Cardiac septum (tissue), 1 donor: Measurements from ENCODE around the gene UQCC5. TPM values are rescaled to one million over a fixed set of nuclear protein-coding genes. Genes with fewer than 3 reads are reported as not detected.

Experiments used
- DNase-seq: peaks from one replicate; pipeline ENCODE4 v3.0.0-alpha.2; 2020; ENCODE audit warnings: low spot score
- intact Hi-C: fragments of 100-400 bp; cut with DNase I; formaldehyde crosslinking; loops from one replicate; pipeline ENCODE4 v1.14.0; 2022
- long read RNA-seq: library from polyadenylated mRNA; unstranded; transcript quantifications from one replicate; pipeline ENCODE4 v2.0.0, GENCODE V29; 2021
- total RNA-seq: library from RNA; stranded (reverse); fragmentation: NEBNext Ultra II Directional; extraction: Animal tissue kit (Norgen Biotek cat#: 25700); gene quantifications from one replicate; pipeline ENCODE4 v1.2.1, GENCODE V29; 2021
- donor health status: DM: no; HTN: no; CAD: no.

The UQCC5 gene, protein sequence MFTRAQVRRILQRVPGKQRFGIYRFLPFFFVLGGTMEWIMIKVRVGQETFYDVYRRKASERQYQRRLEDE
- total RNA-seq = 52.9 TPM
- long read RNA-seq, transcript SMIM4-203 (2 exons, 1,770 nt) = major isoform, 42 of 50 reads
- long read RNA-seq, partial matches to known transcripts = 0 of 50 reads
- long read RNA-seq, other reads (novel, unspliced or antisense) = 6 of 50 reads

DNA sequence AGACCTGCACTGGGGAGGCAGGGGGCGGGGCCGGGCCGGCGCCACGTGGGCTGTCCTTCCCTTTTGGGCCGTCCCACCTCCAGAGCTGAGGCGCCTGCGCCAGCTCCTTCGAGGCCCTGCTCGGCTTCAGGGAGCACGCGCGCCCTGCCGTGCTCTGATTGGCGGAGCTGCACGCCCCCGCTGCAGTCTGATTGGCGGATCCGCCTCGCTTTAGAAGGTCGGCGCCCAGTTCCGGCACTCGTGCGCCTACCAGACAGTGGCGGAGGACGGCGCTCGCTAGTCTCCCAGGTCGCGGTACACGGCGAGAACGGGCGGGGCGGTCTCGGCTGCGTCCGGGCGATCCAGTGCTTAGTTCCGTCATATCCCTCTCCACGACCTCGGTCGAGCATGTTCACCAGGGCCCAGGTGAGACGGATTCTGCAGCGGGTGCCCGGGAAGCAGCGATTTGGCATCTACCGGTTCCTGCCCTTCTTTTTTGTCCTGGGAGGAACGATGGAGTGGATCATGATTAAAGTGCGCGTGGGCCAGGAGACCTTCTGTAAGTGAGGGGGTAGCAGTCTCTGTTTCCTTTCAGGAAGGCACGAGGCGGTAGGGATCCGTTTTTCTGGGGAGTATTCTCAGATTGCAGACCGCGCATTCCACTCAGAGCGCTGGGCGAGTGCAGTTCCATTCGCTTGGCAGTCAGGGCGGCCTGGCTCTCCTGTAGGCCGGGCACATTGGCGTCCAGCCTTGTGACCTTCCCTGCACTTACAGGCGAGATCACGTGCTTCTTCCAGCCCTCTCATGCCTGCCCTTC lies at the start of gene UQCC5:
Gene UQCC5 (plus strand): TSS at position 237 of the 796 bp plus-strand sequence. CDS start 151 bp downstream, at position 388.
- intact Hi-C loops = loop anchor here (2.0 to 10.0 kb wide), 3 partner anchors 64 to 628 kb away; partner anchors contain the start of genes NISCH, PRKCD and TNNC1
- peak; percentile 98 for DNase-seq

DNA sequence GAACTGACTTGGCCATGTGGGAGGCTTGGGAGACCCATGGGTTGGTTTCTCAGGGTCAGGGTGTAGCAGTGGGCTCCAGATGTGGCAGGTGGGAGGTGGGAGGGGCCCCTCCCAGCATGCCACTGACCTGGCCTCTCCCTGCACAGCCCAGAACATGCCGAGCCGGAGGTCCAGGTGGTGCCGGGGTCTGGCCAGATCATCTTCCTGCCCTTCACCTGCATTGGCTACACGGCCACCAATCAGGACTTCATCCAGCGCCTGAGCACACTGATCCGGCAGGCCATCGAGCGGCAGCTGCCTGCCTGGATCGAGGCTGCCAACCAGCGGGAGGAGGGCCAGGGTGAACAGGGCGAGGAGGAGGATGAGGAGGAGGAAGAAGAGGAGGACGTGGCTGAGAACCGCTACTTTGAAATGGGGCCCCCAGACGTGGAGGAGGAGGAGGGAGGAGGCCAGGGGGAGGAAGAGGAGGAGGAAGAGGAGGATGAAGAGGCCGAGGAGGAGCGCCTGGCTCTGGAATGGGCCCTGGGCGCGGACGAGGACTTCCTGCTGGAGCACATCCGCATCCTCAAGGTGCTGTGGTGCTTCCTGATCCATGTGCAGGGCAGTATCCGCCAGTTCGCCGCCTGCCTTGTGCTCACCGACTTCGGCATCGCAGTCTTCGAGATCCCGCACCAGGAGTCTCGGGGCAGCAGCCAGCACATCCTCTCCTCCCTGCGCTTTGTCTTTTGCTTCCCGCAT lies 49.2 kb upstream of the UQCC5 start:
- no peak for DNase-seq
- intact Hi-C loops = no loop called here

DNA sequence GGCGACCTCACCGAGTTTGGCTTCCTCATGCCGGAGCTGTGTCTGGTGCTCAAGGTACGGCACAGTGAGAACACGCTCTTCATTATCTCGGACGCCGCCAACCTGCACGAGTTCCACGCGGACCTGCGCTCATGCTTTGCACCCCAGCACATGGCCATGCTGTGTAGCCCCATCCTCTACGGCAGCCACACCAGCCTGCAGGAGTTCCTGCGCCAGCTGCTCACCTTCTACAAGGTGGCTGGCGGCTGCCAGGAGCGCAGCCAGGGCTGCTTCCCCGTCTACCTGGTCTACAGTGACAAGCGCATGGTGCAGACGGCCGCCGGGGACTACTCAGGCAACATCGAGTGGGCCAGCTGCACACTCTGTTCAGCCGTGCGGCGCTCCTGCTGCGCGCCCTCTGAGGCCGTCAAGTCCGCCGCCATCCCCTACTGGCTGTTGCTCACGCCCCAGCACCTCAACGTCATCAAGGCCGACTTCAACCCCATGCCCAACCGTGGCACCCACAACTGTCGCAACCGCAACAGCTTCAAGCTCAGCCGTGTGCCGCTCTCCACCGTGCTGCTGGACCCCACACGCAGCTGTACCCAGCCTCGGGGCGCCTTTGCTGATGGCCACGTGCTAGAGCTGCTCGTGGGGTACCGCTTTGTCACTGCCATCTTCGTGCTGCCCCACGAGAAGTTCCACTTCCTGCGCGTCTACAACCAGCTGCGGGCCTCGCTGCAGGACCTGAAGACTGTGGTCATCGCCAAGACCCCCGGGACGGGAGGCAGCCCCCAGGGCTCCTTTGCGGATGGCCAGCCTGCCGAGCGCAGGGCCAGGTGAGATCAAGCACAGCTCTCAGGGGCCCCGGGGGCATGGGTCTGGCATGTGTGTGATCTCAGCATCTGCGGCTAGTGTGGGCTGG lies 48.4 kb upstream of the UQCC5 start:
- no peak for DNase-seq
- intact Hi-C loops = no loop called here

DNA sequence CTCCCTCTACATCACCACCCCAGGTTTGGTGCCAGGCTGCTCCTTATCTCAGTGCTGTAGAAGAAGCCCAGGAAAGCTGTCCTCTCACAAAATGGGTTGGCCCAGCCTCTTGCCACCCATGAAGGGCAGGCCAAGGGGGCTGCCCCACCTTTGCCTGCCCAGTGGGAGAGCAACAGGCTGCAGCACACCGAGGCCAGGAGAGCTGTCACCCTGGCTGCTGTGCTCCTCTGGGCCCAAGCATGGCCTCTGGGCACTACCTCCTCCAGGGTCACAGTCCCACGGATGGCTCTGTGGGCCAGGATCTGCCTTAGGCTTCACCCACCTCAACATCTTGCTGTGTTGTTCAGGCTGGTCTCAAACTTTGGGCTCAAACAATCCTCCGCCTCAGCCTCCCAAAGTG lies 47.7 kb upstream of the UQCC5 start:
- DNase-seq = no peak
- intact Hi-C loops = no loop called here

DNA sequence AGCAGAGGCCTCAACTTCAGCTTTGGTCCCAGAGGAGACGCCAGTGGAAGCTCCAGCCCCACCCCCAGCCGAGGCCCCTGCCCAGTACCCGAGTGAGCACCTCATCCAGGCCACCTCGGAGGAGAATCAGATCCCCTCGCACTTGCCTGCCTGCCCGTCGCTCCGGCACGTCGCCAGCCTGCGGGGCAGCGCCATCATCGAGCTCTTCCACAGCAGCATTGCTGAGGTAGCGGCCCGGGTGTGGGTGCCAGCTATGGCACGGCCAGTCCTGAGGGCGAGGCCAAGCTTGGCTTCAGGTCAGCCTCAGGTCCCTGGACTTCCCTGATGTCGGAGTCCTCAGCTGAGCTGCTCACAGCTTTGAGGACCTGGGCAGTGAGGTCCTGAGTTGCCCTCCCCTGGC lies 47.0 kb upstream of the UQCC5 start:
- DNase-seq = no peak
- intact Hi-C loops = no loop called here

DNA sequence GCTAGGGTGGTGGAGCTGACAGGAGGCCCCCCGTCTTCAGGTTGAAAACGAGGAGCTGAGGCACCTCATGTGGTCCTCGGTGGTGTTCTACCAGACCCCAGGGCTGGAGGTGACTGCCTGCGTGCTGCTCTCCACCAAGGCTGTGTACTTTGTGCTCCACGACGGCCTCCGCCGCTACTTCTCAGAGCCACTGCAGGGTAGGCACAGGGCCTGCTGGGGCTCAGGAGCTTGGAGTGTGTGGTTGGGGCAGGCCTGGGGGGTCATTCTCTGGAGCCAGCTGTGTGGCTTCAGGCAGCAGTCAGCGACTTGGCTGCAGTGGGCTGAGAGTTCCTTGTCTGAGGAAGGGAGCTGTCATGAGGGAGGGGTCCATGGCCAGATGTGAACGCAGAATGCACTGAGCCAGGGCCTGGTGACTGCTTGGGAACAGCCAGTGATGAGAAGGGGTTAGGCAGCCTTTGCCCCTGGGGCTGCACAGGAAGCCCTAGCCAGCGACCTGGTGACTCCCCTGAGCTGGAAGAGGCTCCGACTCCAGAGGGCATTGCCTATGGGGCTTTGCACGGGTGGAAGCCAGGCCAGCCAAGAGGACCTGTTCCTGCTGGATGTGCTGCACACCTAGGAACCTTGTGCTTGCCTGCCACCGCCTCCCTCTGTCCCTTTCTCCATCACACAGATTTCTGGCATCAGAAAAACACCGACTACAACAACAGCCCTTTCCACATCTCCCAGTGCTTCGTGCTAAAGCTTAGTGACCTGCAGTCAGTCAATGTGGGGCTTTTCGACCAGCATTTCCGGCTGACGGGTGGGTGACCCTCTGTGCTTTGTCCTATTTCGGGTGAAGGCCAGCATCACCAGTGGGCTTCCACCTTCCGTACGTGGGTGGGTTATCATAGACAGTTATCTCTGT lies 46.1 kb upstream of the UQCC5 start:
- intact Hi-C loops = no loop called here

DNA sequence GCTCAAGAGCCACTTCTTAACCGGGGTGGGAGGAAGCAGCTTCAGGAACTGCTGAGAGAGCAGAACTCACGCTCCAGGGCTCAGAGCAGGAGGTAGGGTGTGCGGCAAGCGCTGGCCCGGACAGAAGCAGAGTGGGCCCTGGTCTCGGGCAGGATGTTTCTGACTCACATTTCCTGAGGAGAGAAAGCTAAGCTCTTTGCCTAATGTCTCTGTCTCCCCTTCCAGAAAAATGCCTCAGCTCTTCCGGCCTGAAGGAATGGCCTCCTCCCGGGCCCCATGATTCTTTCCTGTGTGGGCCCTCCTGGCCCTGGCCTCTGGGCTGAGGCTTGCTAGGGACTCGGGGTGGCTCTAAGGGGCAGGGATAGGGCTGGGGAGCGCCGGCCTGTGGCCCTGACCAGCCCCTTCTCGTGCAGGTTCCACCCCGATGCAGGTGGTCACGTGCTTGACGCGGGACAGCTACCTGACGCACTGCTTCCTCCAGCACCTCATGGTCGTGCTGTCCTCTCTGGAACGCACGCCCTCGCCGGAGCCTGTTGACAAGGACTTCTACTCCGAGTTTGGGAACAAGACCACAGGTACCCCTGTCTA lies 45.4 kb upstream of the UQCC5 start:
- intact Hi-C loops = no loop called here

More for the DNA sequence above, 46.1 kb upstream of the UQCC5 start:
- no peak for DNase-seq

DNA sequence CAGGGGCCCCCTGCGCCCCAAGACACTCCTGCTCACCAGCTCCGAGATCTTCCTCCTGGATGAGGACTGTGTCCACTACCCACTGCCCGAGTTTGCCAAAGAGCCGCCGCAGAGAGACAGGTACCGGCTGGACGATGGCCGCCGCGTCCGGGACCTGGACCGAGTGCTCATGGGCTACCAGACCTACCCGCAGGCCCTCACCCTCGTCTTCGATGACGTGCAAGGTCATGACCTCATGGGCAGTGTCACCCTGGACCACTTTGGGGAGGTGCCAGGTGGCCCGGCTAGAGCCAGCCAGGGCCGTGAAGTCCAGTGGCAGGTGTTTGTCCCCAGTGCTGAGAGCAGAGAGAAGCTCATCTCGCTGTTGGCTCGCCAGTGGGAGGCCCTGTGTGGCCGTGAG lies 44.3 kb upstream of the UQCC5 start:
- intact Hi-C loops = no loop called here

More for the DNA sequence above, 45.4 kb upstream of the UQCC5 start:
- peak; percentile 85 for DNase-seq

DNA sequence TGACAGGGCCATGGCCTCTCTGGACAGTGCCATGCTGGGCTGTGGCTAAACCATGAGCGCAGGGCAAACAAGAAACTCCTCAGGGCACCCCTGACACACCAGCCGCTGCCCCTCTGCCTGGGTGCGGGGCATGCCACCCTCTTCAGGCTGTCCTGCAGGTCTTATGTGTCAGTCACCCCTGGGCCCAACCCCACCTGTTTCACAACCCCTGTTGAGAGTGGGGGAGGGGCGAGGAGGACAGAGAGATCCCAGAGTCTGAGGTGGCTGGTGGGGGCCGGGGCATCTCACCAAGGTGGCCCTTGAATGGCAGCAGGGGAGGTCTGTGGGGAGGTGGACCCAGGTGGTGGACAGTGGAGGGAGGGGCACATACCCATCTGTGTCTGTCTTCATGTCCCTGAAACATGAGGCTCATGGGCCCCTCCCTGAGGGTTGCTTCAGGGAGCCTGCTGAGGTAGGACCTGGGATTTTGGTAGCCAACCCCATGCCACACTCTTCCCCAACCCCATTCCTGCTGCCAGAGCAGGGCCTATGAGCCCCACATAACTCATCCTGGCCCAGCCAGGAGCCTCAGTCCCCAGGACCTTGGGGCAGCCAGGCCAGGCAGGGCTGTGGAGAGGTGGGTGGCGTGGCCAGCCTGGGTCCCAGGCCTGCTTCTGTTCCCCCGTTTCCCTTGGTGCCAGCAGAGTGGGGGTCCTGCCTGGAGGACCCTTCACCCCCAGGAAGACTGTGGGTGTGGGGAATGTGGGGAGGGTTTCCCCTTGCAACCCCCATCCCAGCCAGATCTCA lies 43.0 kb upstream of the UQCC5 start:
- intact Hi-C loops = no loop called here

More for the DNA sequence above, 44.3 kb upstream of the UQCC5 start:
- DNase-seq = no peak

DNA sequence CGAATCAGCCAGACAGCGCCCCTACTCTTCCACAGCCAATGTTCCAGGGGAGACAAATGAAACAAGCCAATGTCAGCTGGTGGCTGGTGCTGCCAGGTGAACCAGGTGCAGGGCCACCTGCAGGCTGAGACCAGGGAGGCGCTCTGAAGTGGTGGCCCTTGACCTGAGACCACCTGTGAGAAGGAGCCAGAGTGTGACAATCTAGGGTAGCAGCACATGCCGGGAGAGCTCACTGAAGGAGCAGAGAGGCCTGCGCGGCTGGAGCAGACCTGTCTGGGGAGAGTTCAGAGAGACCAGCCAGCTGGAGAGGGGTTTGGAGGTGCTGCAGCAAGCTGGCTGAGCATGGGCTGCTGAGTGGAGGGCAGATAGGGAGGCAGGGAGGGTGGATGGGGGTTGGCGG lies 42.0 kb upstream of the UQCC5 start:
- DNase-seq = no peak
- intact Hi-C loops = no loop called here

More for the DNA sequence above, 43.0 kb upstream of the UQCC5 start:
- DNase-seq = no peak

DNA sequence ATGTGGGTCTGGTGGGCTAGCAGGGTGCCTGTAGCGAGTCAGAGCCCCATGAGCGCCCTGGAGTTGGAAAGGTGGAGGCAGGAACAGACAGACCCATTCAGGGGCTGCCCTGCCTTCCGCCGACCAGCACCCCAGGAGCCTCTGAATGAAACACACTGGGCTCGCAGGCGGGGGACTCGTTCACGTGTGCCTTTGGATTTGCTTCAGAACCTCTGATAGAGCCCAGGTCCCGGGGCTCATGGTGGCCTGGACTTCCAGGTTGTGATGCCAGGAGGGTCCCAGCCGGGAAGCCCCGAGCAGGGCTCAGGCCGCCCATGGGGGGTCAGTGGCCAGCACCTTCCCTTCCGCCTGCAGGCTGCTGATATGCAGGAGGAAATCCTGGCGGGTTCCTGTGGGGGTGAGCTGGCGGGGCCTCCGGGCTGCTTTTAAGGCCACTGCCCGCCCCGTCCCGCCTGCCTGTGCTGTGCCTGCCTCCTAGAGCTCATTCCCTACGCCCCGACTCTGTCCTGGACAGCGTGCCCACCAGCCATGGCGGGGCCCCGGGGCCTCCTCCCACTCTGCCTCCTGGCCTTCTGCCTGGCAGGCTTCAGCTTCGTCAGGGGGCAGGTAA lies 41.4 kb upstream of the UQCC5 start, which contains the start of gene STAB1:
Gene STAB1 (plus strand): TSS at position 453 of the 610 bp plus-strand sequence. CDS start 76 bp downstream, at position 529.
- peak; percentile 82 for DNase-seq

DNA sequence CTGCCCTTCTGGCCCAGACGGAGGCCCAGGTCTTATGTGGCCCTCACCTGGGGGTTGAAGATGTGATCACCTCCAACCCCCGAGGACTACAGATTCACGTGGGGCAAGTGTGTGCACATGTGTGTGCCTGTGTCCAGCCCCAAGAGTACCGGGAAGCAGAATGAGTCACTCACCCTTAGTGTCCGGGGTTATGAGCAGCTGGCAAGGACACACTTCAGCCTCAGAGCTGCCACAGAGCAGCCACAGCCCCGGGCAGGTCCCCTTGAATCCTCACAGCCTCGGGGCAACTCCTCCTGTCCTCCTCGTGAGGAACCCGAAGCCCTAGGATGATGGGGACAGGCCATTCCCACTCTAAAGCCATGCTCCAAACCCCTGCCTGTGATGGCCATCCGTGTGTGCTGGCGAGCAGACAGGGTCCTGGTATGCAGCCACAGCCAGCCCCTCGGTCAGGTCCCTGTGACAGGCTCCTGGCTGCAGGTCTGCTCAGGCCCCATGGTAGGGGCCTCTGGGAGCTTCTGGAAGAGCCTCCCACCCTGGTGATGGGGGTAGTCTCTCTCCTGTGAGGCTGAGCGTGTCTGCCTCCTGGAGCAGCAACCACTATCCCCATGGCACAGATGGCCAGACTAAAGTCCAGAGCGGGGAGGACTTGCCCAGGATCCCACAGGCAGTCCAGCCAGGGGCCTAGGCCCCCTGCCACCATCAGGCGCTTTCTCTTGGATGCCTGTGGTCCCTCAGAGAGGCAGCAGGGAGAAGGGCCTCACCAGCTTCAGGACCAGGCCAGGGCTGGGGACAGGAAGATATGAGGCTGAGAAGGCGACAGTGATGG lies 40.4 kb upstream of the UQCC5 start:
- no peak for DNase-seq
- intact Hi-C loops = no loop called here

More for the DNA sequence above, 41.4 kb upstream of the UQCC5 start, which contains the start of gene STAB1:
- intact Hi-C loops = no loop called here

DNA sequence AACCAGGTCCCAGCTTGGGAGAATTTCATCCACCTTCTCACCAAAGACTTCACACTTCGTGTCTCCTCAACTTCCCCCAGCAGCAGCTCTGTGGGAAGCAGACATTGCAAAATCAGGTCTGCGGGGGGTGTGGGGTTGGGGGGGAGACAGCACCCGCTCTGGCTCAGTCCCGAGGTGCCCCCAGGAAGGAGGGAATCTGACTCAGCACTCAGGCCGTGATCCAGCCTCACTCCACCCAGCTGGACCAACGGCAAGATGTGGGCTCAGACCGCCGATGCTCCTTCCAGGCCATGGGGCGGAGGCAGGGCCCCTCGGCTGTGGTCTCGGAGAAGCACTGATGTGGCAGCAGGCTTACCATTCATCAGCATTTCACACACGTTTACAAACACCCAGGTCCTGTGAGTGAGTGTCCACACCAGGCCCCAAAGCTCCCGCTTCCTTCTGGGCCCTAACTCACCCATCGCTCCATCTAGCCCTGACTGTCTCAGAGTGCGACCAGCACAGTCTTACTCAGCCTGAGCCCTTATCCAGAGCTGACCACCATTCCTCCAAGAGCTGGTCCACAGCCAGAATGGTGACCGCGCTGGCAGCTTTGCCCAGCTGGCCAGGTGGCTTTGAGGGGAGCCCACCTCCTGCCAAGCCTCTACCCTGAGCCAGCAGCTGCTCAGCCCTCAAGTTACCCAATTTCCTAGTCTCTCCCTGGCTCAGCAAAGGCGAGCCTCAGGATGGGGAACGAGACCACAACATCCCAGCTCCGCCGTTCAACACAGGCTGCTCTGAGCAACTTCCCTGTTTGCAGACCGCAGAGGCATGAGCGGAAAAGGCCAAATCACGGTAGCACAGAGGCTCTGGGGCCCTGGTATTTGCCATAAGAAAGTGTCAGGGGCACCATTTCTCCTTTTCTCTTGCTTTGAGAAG lies 38.0 kb upstream of the UQCC5 start:
- DNase-seq = peak; percentile 88
- intact Hi-C loops = no loop called here

DNA sequence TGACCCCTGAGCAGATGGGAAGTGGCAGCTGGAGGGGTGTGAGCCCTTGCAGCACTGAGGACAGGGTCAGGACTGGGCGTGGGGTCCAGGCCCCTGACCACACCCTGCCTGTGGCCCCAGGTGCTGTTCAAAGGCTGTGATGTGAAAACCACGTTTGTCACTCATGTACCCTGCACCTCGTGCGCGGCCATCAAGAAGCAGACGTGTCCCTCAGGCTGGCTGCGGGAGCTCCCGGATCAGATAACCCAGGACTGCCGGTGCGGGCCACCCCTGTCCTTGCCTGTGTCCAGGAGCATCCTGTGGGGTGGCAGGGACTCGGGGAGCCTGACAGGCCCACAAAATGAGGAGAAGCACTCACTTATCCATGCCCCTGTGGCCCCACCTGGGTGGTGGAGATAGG lies 35.4 kb upstream of the UQCC5 start:
- intact Hi-C loops = no loop called here
- no peak for DNase-seq

DNA sequence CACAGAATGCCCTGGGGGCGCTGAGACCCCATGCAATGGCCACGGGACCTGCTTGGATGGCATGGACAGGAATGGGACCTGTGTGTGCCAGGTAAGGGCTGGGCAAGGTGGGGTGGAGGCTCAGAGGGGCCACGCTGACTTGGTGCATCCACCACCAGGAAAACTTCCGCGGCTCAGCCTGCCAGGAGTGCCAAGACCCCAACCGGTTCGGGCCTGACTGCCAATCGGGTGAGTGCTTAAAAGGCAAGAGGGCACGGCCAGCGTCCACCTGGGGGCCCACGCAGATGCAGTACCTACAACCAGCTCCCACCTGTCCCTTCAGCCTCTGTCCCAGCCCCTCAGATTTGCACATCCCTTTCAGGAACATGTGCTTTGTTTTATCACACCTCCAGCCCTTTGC lies 34.4 kb upstream of the UQCC5 start:
- DNase-seq = no peak
- intact Hi-C loops = no loop called here
